Fibroblast of skin of back (primary cell): ENCODE measurements around the gene PSMB9.
"Not testable (repeated sequence)": the region's sequence is repeated elsewhere in the genome, so short reads cannot be mapped to it uniquely, and the experiment has no call there.

ENCODE experiments used
- DNase-seq: peaks from one replicate; pipeline ENCODE4 v3.0.0-alpha.2; 2013

Gene PSMB9

GRCh38 chr6:32865724-32866443 is 11.9 kb downstream of the PSMB9 start:
- DNase-seq, result no peak

- no peak for DNase-seq
Measured at GRCh38 chr6:32867022-32867477, 13.1 kb downstream of the PSMB9 start.

GRCh38 chr6:32867554-32868256 is 13.7 kb downstream of the PSMB9 start:
- no peak for DNase-seq

- peak; percentile 67 for DNase-seq
Measured at GRCh38 chr6:32868257-32868788, 14.3 kb downstream of the PSMB9 start.

GRCh38 chr6:32873947-32874346 is 20.0 kb downstream of the PSMB9 start:
- not testable (repeated sequence) for DNase-seq

GRCh38 chr6:32876603-32877002 is 22.6 kb downstream of the PSMB9 start:
- no peak for DNase-seq

- DNase-seq, result no peak
Measured at GRCh38 chr6:32879691-32880090, 25.7 kb downstream of the PSMB9 start.

GRCh38 chr6:32880962-32881361 is 27.0 kb downstream of the PSMB9 start:
- DNase-seq, result not testable (repeated sequence)

- peak; percentile 72 for DNase-seq
Measured at GRCh38 chr6:32882879-32883250, 28.9 kb downstream of the PSMB9 start.

- DNase-seq, result peak; percentile 72
Measured at GRCh38 chr6:32883789-32884188, 29.8 kb downstream of the PSMB9 start.

GRCh38 chr6:32885698-32886286 is 31.8 kb downstream of the PSMB9 start:
- peak; percentile 76 for DNase-seq

GRCh38 chr6:32886681-32887383 is 32.8 kb downstream of the PSMB9 start:
- peak; percentile 94 for DNase-seq

- no peak for DNase-seq
Measured at GRCh38 chr6:32887616-32888015, 33.6 kb downstream of the PSMB9 start.

GRCh38 chr6:32888576-32888975 is 34.6 kb downstream of the PSMB9 start:
- DNase-seq, result no peak

- DNase-seq, result peak; percentile 72
Measured at GRCh38 chr6:32889533-32889932, 35.5 kb downstream of the PSMB9 start.

GRCh38 chr6:32890831-32891230 is 36.8 kb downstream of the PSMB9 start:
- DNase-seq, result no peak

GRCh38 chr6:32894085-32895005 is 40.4 kb downstream of the PSMB9 start:
- DNase-seq, result peak; percentile 91

- DNase-seq, result no peak
Measured at GRCh38 chr6:32895006-32895345, 41.0 kb downstream of the PSMB9 start.

GRCh38 chr6:32903952-32904351 is 50.0 kb downstream of the PSMB9 start:
- no peak for DNase-seq

- no peak for DNase-seq
Measured at GRCh38 chr6:32905078-32905477, 51.1 kb downstream of the PSMB9 start.

- DNase-seq, result peak; percentile 78
Measured at GRCh38 chr6:32906539-32906938, 52.5 kb downstream of the PSMB9 start.

- no peak for DNase-seq
Measured at GRCh38 chr6:32908897-32909296, 54.9 kb downstream of the PSMB9 start.
